ENCODE results near the gene CLNK.
"Not testable (repeated sequence)": the region's sequence is repeated elsewhere in the genome, so short reads cannot be mapped to it uniquely, and the experiment has no call there.

The CLNK gene

DNA sequence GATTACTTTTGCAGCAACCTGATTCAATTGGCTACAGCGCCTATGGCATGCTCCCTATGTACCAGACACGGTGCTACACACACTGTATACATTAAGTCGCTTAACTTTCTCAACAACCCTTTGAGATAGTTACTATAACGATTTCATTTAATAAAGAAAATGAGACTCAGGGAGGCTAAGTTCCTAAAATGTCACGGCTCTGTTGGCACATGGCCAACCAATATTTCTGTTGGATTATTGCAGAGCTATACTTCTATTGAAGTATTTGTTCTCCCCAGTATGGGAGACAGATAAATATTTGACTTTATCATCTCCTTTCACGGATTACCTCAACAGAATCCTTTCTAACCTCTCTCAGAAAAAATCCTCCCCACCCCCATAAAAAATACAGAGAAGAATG is 25.3 kb downstream of the CLNK start:
- no peak for DNase-seq (ENCODE audit: low read depth in 2 of 2)

DNA sequence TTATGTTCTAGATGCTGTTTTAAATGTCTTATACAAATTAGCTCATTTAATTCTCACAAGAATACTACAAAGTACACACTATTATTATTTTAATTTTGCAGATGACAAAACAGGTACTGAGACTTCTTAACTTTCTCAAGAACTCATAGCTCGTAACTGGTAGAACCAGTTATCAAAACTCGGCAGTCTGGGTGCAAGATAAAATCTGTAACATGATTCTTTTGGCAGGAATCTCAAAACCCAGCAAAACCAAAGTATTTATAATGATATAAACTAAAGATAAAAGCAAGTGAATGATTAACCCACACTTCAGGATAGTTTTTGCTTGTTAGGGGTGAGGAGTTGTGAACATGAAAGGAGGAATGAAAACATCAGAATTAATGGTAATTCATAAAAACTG is 27.6 kb downstream of the CLNK start:
- DNase-seq (ENCODE audit: low read depth in 2 of 2): no peak

DNA sequence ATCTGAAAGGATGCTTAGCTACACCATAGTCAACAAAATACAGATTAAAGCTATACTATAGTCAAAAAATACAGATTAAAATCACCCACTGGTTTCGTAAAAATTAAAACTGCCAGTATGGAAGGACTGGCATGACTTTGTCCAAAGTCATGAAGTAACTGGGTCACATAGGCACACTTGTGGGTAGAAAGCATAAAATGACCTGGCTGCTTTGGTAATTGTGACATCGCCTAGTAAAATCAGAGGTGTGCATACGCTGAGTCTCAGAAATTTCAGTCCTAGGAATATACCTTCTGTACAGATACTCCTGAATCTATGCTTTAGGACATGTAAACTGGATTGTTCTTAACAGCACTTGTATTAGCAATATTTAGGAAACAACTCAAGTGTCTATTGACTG is 28.1 kb downstream of the CLNK start:
- DNase-seq (ENCODE audit: low read depth in 2 of 2): no peak

DNA sequence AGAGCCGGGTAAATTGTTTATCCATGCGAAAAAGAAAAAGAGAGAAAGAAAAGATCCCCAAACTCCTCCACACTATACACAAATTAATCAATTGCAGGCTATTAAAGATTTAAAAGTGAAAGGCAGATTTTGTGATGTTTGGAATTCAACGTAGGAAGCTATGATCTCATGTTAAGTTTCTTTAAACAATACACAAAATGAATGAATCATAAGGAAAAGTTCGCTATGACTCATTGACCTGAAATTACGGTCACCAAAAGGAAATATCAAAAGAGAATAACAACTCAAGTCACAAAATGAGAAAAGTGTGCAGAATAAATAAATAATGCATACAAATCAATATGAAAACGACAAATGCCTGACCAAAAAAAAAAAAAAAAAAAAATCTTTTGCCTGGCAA is 28.6 kb downstream of the CLNK start:
- no peak for DNase-seq (ENCODE audit: low read depth in 2 of 2)

DNA sequence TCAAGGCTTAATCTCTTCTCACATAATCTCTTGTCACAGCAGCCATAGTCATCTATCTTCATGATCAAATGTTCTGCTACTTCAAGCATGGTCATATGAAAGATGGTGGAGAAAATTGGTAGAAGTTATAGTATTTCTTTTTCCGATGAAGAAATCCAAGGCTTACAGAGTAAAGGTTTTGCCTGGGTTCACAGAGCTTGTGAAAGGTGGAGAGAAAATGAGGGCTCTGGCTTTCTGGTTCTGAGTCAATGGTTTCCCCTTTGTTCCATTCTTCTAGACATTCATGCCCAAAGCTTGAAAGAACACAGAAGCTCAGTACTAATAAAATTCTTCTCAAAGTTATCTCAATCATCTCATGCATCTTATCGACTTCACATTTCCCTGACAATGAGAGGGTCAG is 36.1 kb downstream of the CLNK start:
- DNase-seq (ENCODE audit: low read depth in 2 of 2): no peak

DNA sequence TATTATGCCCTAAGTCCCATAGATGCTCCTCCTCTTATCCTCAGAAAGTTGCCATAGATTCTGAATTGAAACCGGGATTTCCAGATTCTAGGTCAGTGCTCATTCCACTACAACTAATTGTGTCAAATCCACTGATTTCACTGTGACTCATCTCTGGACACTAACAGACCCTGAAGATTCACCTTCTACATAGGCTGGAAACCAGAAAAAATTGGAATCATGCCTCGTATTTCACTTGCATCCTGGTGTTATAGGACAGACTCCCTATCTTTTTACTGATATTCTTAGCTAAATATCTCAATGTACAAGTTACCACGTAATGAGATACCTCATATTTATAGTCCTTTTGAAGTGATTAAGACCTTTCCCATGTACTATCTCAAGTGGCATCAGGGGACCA is 36.7 kb downstream of the CLNK start:
- DNase-seq (ENCODE audit: low read depth in 2 of 2): no peak

DNA sequence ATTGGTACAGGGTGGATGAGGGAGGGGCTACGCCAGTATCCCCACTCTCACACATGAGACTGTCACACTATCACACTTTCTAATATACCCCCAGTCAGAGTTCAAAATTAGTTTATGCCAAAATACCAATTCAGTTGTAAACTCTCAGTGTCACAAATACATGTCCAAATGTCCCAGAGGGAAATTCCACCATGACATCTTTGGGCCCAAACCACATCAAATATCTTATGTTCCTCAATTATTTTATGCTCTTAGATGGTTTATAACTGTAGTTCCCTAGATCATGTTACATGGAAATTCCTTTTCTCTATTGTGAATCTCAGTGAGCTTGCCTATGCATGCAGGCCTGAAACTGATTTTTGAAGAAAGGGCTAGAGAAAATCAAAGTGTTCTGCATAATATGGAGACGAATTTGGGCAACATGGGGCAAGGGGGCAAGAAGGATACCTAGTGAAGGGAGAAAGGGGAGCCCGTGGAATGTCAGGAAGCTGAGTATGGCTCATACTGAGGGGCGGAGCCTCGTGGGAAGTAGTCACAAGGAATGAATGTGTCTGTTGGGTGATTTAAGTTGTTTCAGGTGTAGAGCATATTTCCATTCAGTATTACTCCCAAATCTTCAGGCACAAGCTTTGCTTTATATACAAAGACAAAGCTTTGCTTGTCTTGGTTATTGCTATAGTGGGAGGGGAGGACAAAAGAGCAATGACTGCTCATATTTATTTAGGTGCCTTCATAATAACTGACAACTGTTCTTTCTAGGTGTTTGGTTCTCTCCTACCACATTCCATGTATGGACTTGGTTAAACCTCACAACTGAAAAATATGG is 40.8 kb downstream of the CLNK start:
- no peak for DNase-seq (ENCODE audit: low read depth in 2 of 2)

DNA sequence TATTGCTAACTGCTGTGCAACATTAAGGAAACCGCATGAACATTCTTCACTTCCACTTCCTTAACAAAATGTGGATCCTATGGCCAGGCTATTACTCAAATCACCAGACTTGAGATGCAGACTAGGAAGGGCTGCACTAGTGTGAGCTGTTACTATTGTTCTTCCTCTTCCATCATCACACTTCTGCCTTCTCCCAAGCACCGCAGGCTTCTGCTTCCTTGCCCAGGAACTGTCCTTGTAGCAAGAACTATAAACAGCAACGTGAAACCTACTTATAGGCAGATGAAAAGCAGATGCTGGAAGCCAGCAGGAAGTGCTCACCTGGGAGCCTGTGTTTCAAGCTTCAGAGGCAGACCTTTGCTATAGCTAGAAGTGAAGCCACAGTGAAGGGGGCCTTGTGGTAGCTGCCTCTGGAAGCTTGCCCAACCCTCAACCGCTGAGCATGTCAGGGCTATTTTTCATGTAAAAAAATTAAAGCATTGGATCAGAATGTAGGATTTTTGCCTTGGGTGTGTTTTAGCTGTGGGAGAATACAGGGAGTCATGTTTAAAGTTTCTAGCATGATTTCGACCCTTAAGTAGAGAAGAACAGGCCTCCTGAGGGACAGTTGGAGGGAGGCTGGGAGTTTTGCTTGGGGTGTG is 43.9 kb downstream of the CLNK start:
- no peak for DNase-seq (ENCODE audit: low read depth in 2 of 2)

DNA sequence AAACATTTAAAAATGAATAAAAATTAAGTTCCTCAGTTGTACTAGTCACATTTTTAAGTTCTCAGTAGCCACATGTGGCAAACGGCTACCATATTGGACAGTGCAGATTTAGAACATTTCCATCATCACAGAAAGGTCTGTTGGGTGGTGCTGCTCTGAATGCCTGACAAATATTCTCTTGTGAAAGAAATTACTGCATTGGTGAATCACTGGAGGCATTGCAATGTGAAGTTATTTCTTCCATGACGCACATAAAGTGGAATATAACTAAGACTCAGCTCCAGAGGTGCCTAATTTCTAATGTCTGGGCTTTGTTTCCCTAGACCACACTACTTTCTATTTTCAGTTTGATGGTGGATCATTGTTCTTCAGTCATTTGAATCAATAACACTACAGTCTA is 44.9 kb downstream of the CLNK start:
- DNase-seq (ENCODE audit: low read depth in 2 of 2): no peak

DNA sequence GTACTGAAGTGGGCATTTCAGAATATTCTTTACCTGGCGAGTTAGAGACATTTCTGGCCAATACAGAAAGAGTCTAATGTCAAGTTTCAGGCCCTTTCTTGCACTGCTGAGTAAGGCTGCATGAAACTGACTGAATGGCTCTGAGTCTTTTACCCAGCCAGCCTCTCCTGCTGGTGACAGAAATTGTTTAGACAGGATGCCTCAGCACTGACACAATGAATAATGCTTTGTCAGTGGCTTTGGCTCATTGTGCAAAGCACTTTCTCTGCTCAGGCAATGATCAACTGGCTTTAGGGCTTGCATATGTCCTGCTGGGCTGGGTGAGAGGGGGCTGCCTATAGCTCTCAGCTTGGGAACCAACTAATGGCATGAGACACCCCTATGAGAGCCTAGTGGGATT is 45.5 kb downstream of the CLNK start:
- DNase-seq (ENCODE audit: low read depth in 2 of 2): no peak

DNA sequence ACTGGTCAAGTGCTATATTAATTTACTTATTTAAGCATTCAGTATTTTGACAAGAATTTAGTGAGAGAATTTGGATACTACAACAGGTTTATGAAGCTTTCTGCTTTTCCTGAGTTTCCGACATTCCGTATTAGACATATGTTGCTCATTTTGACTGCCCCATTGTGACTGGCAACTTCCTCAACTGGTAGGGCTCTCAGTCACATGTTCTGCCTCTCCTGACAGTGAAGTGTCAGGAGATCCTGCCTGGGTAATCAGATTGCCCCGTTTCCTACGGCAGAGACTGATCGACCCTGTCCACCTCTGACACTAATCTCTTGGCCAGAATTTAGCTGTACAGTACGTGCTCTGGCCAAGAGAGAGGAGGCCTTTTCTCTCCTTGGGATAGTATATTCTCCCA is 49.5 kb downstream of the CLNK start:
- no peak for DNase-seq (ENCODE audit: low read depth in 2 of 2)

DNA sequence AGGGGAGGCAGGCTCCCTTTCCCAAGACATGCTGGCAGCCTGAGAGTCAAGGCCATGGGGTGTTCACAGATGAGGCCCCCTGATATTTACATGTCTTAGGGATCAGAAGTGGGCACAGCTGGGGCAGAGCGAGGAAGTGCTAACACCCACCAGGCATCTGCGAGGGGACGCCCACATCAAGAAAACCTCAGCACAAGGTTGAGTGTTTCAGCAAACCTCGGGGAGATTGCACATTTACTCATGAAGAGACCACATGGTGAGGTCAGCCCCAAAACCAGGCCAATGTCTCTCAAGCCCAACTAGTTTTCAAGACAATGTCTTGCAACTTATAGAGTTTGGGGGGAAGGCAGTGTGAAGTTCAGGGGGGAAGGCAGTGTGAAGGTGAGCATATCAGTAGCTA is 55.2 kb downstream of the CLNK start:
- no peak for DNase-seq (ENCODE audit: low read depth in 2 of 2)

DNA sequence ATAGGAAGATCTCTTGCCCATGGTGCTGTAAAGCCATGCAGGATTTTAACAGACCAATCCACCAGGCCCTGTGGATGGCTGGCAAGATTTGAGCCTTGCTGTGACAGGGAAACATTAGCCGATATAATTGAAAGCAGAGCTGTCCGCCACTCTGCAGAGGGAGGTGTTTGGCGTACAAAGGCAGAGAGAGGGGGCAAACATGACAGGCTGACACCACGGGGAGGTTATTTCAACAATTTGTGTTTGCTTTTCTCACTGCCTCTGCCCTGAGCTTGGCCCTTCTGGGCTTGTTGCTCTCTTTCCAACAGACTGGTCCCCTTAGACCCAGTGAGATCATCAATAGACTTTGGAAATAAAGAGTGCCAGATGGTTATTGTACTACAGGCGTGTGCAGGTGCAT is 59.4 kb downstream of the CLNK start:
- DNase-seq (ENCODE audit: low read depth in 2 of 2): no peak

DNA sequence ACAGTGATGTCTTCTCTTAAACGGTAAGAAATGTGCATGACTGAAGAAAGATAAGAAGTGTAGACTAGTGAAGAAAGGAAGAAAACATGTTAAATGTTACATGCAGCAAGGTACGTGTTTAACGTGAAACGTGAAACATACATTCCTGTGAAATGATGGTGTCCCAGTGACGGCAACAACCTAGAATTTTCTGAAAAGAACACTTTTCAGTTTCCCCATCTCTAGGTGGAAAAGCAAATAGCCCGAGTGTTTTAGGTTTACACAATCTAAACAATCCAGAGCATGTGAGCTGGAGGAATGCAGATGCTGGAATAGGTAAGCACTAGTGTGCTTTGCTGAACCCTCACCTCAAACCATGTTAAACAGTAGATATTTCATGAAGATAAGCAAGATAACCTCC is 60.7 kb downstream of the CLNK start:
- no peak for DNase-seq (ENCODE audit: low read depth in 2 of 2)

DNA sequence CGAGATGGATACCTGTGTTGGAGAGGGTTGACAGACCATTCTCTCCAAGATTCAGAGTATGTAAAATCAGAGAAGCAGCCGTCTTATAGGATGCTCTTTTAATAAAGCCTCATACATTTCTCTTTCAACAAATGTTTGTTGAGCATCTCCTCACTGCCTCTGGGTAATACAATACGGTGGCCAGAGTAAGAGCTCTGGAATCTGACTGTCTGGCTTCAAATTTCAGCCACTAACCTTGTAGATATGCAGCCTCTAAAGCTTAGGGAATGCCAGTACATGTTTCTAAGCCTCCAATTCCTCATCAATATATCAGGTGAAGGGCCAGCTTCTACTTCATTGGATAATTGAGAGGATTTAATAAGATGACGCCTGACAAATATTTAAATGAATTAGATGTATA is 61.3 kb downstream of the CLNK start:
- DNase-seq (ENCODE audit: low read depth in 2 of 2): no peak

DNA sequence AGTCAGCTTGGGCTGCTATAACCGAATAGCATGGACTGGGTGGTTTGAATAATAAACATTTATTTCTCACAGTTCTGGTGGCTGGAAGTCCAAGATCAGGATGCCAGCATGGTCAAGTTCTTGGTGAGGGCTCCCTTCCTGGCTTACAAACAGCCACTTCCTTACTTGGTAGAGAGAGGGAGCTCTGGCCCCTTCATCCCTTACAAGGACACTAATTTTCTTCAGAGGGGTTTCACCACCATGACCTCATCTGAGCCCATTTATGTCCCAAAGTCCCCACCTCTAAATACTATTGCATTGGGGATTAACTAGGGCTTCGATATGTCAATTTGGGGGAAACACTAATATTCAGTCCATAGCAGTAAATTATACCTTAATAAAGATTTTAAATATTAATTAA is 61.8 kb downstream of the CLNK start:
- no peak for DNase-seq (ENCODE audit: low read depth in 2 of 2)

DNA sequence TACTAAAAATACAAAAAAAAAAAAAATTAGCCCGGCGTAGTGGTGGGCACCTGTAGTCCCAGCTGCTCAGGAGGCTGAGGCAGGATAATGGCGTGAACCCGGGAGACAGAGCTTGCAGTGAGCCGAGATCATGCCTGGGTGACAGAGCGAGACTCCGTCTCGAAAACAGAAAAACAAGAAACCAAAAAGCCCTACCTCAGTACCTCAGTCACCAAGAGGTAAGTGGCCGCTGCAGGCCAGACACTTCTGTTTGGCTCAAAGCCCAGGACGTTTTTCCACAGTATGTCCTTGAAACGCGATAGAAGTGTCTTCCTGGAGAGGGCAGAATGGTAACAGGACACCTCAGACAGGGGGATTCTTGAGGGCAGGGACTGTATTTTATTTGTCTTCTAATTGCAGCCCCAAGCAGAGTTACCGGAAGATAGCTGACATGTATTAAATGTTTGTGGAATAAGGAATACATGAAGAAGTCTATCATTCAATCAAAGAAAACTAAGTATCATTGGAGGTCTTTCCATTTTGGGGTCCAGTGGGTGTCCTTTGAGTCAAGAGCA is 63.6 kb downstream of the CLNK start:
- no peak for DNase-seq (ENCODE audit: low read depth in 2 of 2)

DNA sequence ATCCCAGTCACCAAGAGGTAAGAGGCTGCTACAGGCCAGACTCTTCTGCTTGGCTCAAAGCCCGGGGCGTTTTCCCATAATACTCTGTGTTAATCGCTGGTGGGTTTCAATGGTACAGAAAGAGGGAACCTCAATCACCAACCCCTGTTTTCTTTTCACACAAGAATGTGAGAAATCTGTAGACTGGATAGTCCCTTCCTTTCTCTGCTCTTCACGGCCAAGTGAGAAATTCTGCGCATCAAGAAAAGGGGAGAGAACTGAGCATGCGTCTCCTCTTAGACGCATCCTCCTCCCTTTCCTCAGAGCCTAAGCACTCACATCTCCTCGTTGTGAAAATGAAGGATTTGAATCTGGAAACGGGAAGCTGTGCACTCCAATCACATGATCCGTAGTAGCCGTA is 64.7 kb downstream of the CLNK start:
- no peak for DNase-seq (ENCODE audit: low read depth in 2 of 2)

DNA sequence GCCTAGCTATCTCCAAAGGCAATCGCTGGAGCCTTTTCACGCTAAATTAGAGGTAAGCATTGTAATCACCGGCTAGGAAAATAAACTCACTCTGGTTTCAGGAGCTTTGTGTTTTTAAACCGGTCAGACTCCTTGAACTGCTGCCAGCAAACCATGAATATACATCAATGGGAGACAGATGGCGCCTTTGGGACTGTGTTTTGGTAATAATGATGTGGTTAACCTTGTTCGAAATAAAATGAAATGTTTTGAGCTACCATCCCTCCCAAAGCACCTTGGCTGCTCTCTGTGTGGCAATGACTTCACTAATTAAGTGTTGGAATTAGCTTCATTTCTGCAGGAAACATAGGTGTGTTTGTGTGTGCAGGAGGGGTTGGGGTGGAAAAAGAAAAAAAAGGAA is 65.3 kb downstream of the CLNK start:
- no peak for DNase-seq (ENCODE audit: low read depth in 2 of 2)

DNA sequence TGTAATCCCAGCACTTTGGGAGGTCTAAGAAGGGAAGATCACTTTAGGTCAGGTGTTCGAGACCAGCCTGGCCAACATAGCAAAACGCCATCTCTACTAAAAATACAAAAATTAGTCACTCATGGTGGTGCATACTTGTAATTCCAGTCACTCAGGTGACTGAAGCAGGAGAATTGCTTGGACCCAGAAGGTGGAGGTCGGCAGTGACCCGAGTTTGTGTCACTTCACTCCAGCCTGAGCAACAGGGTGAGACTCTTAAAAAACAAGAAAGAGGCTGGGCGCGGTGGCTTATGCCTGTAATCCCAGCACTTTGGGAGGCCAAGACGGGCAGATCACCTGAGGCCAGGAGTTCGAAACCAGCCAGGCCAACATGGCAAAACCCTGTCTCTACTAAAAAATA is 69.6 kb downstream of the CLNK start:
- DNase-seq (ENCODE audit: low read depth in 2 of 2): not testable (repeated sequence)

DNA sequence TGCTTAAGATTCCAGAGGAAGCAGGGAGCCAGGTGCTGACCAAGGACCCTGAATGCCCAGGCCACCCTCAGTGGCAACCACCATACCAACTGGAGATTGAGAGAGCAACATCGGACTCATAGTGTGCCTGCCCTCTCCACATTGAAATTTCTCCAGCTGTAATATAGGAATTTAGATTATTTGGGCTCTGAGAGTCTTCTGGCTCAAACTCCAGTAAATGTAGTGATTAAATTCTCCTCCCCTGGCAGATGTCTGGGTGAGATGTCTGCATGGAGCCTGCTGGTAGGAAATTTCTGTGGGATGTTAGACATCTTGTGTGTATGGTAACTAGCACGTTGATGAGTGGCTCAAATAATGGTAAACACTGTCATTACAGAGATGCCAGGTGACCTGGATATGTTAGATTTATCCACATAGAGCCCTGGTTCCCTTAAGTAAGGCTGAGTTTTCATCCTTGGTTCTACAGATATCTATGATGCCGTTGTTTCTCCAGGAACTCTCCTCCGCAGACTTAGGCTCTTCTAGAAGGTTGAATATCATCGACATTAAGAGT is 70.6 kb downstream of the CLNK start:
- DNase-seq (ENCODE audit: low read depth in 2 of 2): no peak

DNA sequence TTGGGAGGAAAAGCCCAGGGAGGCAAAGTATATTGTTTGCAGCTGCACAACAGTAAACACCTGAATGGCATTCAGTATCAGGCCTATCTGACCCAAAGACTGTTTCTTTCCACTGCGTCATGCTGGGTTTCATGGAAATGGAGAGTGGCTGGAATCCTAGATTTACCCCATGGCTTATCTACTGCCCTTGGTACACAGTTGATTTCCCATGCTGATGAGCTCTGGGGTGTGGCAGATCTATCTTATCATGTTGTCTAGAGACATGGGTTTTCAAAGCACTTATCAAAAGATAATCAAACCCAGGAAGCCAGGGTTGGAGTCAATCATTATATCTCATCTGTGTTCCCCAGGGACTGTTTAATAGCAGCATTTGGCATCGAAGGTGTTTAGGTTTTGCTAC is 72.1 kb downstream of the CLNK start:
- no peak for DNase-seq (ENCODE audit: low read depth in 2 of 2)

DNA sequence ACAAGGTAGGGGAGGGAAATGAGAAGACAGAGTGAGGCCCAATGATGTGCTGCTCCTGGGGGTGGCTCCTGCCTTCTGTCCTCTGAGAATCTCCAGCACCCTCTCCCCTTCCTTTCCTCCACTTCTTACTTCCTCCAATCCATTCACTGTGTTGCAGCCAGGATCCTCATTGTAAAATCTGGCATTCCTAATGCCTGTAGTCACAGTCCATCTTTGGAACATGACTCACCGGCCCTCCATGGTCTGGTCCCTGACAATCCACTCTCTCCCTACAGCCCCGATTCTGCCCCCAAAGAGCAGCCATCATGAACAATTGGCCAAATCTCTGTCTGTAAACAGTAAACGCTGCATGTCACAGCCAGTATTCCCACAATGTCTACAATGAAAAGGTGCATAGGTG is 72.9 kb downstream of the CLNK start:
- DNase-seq (ENCODE audit: low read depth in 2 of 2): no peak
